Stimulated activated CD4-positive, alpha-beta T cell treated with anti-CD3 and anti-CD28 coated beads, Interleukin-12 subunit alpha, Interleukin-12 subunit beta, amount 100 ng/mL, for 4 hours (primary cell): ENCODE results near the gene NXF2B.
"Not testable (repeated sequence)": the region's sequence is repeated elsewhere in the genome, so short reads cannot be mapped to it uniquely, and the experiment has no call there.

Experiments used
- DNase-seq: peaks from one replicate; pipeline ENCODE4 v3.0.0-alpha.2; 2020

NXF2B gene, protein sequence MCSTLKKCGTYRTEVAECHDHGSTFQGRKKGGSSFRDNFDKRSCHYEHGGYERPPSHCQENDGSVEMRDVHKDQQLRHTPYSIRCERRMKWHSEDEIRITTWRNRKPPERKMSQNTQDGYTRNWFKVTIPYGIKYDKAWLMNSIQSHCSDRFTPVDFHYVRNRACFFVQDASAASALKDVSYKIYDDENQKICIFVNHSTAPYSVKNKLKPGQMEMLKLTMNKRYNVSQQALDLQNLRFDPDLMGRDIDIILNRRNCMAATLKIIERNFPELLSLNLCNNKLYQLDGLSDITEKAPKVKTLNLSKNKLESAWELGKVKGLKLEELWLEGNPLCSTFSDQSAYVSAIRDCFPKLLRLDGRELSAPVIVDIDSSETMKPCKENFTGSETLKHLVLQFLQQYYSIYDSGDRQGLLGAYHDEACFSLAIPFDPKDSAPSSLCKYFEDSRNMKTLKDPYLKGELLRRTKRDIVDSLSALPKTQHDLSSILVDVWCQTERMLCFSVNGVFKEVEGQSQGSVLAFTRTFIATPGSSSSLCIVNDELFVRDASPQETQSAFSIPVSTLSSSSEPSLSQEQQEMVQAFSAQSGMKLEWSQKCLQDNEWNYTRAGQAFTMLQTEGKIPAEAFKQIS

DNA sequence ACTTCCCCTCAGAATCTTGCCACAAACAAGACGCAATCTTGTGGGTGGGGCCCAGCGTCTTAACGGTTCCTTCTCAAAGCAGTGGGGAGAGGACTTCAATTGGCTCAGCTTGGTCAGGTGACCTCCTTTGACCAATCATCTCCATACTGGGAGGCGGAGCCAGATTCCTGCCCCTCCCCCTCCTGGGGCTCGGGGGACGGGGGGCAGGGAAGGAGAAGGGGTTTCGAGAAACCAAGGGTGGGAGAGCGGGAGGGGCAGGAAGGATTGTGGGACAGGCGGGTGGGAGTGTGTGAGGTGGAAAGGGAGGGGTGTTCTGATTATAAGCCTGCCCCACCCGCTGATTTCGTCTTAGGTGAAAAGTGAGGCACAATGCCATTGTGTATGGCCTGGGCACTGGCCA, at the start of gene NXF2B:
Gene NXF2B, minus strand, starts transcription at position 101 of the 400 bp plus-strand sequence. CDS start 59,972 bp downstream, outside the sequence.
- not testable (repeated sequence) for DNase-seq

- DNase-seq, result not testable (repeated sequence)
Observed at GRCh38 chrX:102478765-102479164, 39.0 kb upstream of the NXF2B start.

DNA sequence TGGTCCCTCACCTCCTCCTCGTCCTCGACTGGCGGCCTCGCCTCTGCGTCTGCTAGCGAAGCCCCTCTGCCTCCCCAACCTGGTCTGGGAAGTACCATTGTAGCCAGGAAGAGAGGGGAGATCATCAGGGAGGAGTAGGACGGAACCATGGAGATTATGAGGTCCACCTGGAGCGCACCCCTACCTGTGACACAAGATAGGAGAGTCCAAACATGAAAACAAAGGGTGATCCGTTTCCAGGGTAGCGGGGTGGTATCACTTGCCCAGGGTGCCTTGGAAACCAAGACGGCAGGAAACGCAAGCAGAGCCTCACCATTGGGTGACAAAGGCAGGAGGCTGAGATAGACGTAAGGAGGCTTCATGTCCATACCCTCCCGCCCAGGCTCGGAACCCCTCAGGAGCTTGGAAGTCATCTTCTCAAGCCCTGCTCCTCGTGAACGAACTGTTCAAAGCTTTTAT, 32.0 kb upstream of the NXF2B start, which contains the start of gene TCP11X2:
Gene TCP11X2, minus strand, starts transcription at position 51 of the 459 bp plus-strand sequence.
- not testable (repeated sequence) for DNase-seq

- DNase-seq, result not testable (repeated sequence)
Observed at GRCh38 chrX:102470215-102470614, 30.4 kb upstream of the NXF2B start.

DNA sequence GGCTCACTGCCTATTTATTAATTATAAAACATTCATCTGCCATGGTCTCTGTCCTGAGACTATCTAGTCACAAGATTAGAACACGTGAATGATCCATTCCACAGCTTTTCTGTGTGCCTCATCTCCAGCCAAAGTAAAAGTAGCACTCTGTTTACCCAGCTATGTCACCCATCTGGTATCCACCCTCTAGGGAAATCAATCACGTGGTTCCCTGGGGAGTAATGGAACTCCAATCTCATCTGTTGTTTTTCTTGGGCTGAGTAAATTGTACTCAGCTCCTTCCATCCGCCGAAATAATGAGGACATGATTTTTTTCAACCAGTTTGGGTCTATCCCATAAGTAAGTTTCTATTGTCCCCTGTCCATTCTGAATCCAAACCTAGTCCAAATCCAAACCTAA, 18.8 kb upstream of the NXF2B start:
- not testable (repeated sequence) for DNase-seq

- DNase-seq, result not testable (repeated sequence)
Observed at GRCh38 chrX:102414493-102414892, 25.3 kb downstream of the NXF2B start.

- peak; percentile 65 for DNase-seq
Observed at GRCh38 chrX:102345916-102346315, 93.9 kb downstream of the NXF2B start.

- DNase-seq, result no peak
Observed at GRCh38 chrX:102341867-102342266, 97.9 kb downstream of the NXF2B start.

DNA sequence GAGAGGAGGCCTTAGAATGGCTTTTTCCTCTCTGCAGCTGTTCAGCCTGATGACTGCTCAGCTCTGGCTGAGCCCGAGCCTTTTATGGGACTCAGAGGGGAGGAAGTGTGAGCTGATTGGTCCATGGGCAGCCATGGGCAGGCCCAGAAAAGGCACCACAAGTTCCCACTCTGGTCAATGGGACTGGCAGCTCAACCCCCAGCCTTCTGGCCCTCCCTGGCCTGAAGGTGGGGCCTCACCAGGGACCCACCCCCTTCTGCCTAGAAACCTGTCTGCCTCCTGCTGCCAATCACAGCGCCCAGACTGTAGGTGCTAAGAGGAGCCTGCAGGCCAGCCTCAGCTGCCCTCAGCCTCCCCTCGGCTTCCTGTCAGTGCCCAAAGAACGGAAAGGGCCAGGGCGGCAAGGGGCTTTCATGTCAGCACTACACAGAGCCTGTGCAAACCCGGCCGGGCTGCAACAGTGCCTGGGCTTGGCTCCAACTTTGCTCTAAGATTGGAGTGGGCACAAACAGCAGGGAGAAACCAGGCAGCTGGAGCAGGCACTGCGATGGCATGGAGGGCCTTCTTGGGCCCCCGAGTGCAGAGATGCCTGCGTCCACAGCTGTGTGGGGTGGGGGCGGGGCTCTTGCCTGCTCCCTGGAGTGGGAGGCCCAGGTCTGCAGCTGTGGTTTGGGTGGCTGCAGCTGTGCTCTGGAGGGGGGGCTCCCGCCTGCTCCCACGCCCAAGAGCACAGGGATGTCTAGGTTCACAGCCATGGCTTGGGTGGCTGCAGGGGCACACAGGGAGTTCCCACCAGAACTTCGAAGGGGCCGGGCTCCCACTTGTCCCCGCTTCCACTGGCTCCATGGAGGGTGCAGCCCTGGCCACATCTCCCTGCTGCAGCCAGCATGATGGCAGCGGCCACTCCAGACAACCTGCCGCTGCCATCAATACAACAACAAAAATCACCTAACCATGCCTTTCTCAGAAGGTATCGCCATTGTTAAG, 100.2 kb downstream of the NXF2B start:
- DNase-seq, result no peak

- no peak for DNase-seq
Observed at GRCh38 chrX:102338162-102338561, 101.6 kb downstream of the NXF2B start.
